ENCODE measurements around the gene SSC4D. TPM values are rescaled to one million over a fixed set of nuclear protein-coding genes. Genes with fewer than 3 reads are reported as not detected.
A peak's percentile ranks its signal among the peaks of the same experiment; 100 is the strongest.

The SSC4D gene
- total and polyA plus RNA-seq, 9 of the 15 experiments (the other 6 are each of a cell fraction or from before 2014, with no cell fraction given), result 0.06 to 1.1 (median 0.85) TPM; not detected in 1

- WGBS (ENCODE audit: insufficient coverage, low coverage, missing lambda C conversion rate), result 89% methylated on average over 22 of the region's 23 CpGs
Observed at GRCh38 chr7:76400248-76400647, 9.2 kb downstream of the SSC4D start.

More at GRCh38 chr7:76400248-76400647, 9.2 kb downstream of the SSC4D start:
- no peak for ATAC-seq
- H4K20me1 ChIP-seq (replicated peaks; ENCODE audit: control insufficient read depth, insufficient read depth, low read length), result no peaks in the 10 kb centered on the region
- peaks cover 14% of the 10 kb centered on the region for H3K79me2 ChIP-seq (ENCODE audit: control insufficient read depth, insufficient read depth, low read length)
- BruUV-seq (replicated peaks), result no TSS peak
- ChIA-PET CTCF (ENCODE audit: low intra/inter-chr PET ratio) (no interaction called here), POLR2A (interaction anchor here (1.3 to 1.8 kb wide), 2 partner anchors 11 kb away, joined by 3 to 5 read pairs; no protein-coding TSS in a partner anchor)
- FAIRE-seq, result no peak
- no peak overlapping the region for H3K4me3 ChIP-seq
- DNase-seq (ENCODE audit: extremely low read depth in 1 of 4, low spot score in 3 of 4), result no peak
- no peaks in the 10 kb centered on the region for H3K27me3 ChIP-seq (ENCODE audit: control insufficient read depth in 2 of 2, insufficient read depth in 2 of 2, low read length in 2 of 2)
- H3K9ac ChIP-seq (ENCODE audit: insufficient read depth in 1 of 2, low read depth in 2 of 2, low read length in 2 of 2), result 0 out of 4 replicates have a peak overlapping the region, but pooled peaks of 1 of the 2 experiments have one; percentile 1
- no peaks in the 10 kb centered on the region for H3K9me1 ChIP-seq (ENCODE audit: control insufficient read depth, insufficient read depth, low read length)
- TF ChIP-seq HCFC1 (IDR thresholded peaks at IDR 0.05; ENCODE audit: low read depth, low read length), result no peak
- TF ChIP-seq, protein P1, sequence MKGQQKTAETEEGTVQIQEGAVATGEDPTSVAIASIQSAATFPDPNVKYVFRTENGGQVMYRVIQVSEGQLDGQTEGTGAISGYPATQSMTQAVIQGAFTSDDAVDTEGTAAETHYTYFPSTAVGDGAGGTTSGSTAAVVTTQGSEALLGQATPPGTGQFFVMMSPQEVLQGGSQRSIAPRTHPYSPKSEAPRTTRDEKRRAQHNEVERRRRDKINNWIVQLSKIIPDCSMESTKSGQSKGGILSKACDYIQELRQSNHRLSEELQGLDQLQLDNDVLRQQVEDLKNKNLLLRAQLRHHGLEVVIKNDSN (CRISPR knock-in tag; IDR thresholded peaks at IDR 0.05), result no peak
- TF ChIP-seq HNRNPL (IDR thresholded peaks at IDR 0.05; ENCODE audit: low read depth, low read length), result peak; percentile 93
- no peak for TF ChIP-seq CBX2 (IDR thresholded peaks at IDR 0.05; ENCODE audit: insufficient read depth, low read length, poor library complexity, severe bottlenecking)
- TF ChIP-seq RBFOX2 (IDR thresholded peaks at IDR 0.05; ENCODE audit: low read depth, low read length), result peak; percentile 47; the same call in 1 of the 2 replicates
- H3K9me3 ChIP-seq (replicated peaks; ENCODE audit: control insufficient read depth, insufficient read depth, low read depth, low read length), result no peaks in the 10 kb centered on the region
- in situ Hi-C loops (cut with MboI) (no loop called here), intact Hi-C loops (cut with micrococcal nuclease) (no loop called here)
- H2AFZ ChIP-seq (ENCODE audit: low read depth, low read length), result no peak overlapping the region
- H3K36me3 ChIP-seq (ENCODE audit: control insufficient read depth, insufficient read depth, low read length), result peaks cover 3% of the 10 kb centered on the region; the same call in 1 of the 3 replicates
- peaks cover 23 to 36% of the 10 kb centered on the region in 2 experiments for H3K4me1 ChIP-seq (replicated peaks in 1 of 2; ENCODE audit: control insufficient read depth in 2 of 2, insufficient read depth in 2 of 2, low read length in 2 of 2)
- H3K4me2 ChIP-seq (ENCODE audit: insufficient read depth, low read length), result no peak overlapping the region
- H3K27ac ChIP-seq (ENCODE audit: extremely low read depth, low read depth, low read length), result no peak overlapping the region

Measured in K562 (cell line).